ENCODE results near the gene FAM114A1. TPM values are rescaled to one million over a fixed set of nuclear protein-coding genes. Genes with fewer than 3 reads are reported as not detected.
"Not testable (repeated sequence)": the region's sequence is repeated elsewhere in the genome, so short reads cannot be mapped to it uniquely, and the experiment has no call there.

The FAM114A1 gene
- total RNA-seq, 2 donors from 2014 or later, result 76.3 to 88.3 TPM

GRCh38 chr4:38985410-38986100 is 117.9 kb downstream of the FAM114A1 start:
- H3K36me3 ChIP-seq, result no peaks in the 10 kb centered on the region
- no peaks in the 10 kb centered on the region for H3K9me3 ChIP-seq
- no peak for TF ChIP-seq CTCF (IDR thresholded peaks at IDR 0.05)
- H3K4me1 ChIP-seq, result no peaks in the 10 kb centered on the region
- intact Hi-C loops (cut with DNase I), result no loop called here
- no peak overlapping the region for H3K4me3 ChIP-seq
- no peak for DNase-seq
- no peaks in the 10 kb centered on the region for H3K27me3 ChIP-seq
- H3K9ac ChIP-seq (ENCODE audit: low read depth in 2 of 2, low read length in 2 of 2), result no peak overlapping the region
- no peak overlapping the region for H3K27ac ChIP-seq

- TF ChIP-seq CTCF (IDR thresholded peaks at IDR 0.05), result no peak
Measured at GRCh38 chr4:38987491-38987890, 119.9 kb downstream of the FAM114A1 start.

GRCh38 chr4:38988353-38988752 is 120.7 kb downstream of the FAM114A1 start:
- H3K27me3 ChIP-seq; H3K4me3 ChIP-seq; H3K36me3 ChIP-seq; DNase-seq; H3K9me3 ChIP-seq; H3K4me1 ChIP-seq; intact Hi-C loops (cut with DNase I); H3K27ac ChIP-seq; H3K9ac ChIP-seq (ENCODE audit: low read depth in 2 of 2, low read length in 2 of 2): not testable (repeated sequence)

More at GRCh38 chr4:38987491-38987890, 119.9 kb downstream of the FAM114A1 start:
- H3K9ac ChIP-seq (ENCODE audit: low read depth in 2 of 2, low read length in 2 of 2), result no peak overlapping the region
- no peaks in the 10 kb centered on the region for H3K9me3 ChIP-seq
- no peaks in the 10 kb centered on the region for H3K36me3 ChIP-seq
- H3K4me3 ChIP-seq, result no peak overlapping the region
- H3K27me3 ChIP-seq, result no peaks in the 10 kb centered on the region
- no peak overlapping the region for H3K27ac ChIP-seq
- no peak for DNase-seq
- intact Hi-C loops (cut with DNase I), result no loop called here
- no peaks in the 10 kb centered on the region for H3K4me1 ChIP-seq

- Histone ChIP-seq H3K27me3 (no peaks in the 10 kb centered on the region), H3K4me3 (no peak overlapping the region), H3K36me3 (no peaks in the 10 kb centered on the region), H3K9me3 (no peaks in the 10 kb centered on the region), H3K9ac (ENCODE audit: low read depth in 2 of 2, low read length in 2 of 2) (no peak overlapping the region), H3K4me1 (no peaks in the 10 kb centered on the region), H3K27ac (no peak overlapping the region)
- no peak for DNase-seq
- no peak for TF ChIP-seq CTCF (IDR thresholded peaks at IDR 0.05)
- intact Hi-C loops (cut with DNase I), result no loop called here
Measured at GRCh38 chr4:38989487-38989886, 121.9 kb downstream of the FAM114A1 start.

GRCh38 chr4:38990241-38990640 is 122.6 kb downstream of the FAM114A1 start:
- H3K4me3 ChIP-seq, result no peak overlapping the region
- DNase-seq, result no peak

More at GRCh38 chr4:38990241-38990640, 122.6 kb downstream of the FAM114A1 start:
- Histone ChIP-seq H3K4me1 (no peaks in the 10 kb centered on the region), H3K27ac (no peak overlapping the region), H3K9me3 (no peaks in the 10 kb centered on the region), H3K9ac (ENCODE audit: low read depth in 2 of 2, low read length in 2 of 2) (no peak overlapping the region), H3K36me3 (no peaks in the 10 kb centered on the region), H3K27me3 (no peaks in the 10 kb centered on the region)
- intact Hi-C loops (cut with DNase I), result no loop called here
- no peak for TF ChIP-seq CTCF (IDR thresholded peaks at IDR 0.05)

Measured in colonic mucosa (tissue), 4 donors.